ENCODE results near the gene RLN3.

DNA sequence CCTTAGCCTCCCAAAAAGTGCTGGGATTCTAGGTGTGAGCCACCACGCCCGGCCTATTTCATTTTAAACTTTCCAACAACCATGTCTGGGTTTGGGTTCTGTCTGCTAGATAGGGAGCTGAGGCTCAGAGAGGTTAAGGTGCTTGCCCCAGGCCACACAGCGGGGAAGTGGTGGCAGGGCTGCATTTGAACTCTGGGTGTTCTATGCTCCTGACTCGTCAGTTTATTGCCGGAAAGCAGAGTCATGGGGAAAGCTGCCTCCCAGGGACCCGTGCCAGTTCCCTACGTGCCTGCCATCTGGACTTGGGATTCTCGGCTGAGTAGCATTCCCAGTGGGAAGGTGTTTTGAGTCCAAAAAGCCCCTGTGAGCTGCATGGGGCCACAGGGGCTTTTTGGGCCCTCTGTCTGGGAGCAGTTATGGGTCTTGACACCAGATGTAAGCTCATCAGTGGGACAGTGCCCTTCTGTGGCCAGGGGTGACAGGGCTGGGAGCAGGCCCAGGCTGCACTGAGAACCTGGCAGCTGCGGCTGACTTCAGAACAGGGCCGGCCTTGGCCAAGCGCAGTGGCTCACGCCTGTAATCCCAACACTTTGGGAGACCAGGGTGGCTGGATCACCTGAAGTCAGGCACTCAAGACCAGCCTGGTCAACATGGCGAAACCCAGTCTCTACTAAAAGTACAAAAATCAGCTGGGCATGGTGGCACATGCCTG, 32.8 kb upstream of the RLN3 start:
- no peak for TF ChIP-seq YY1 (IDR thresholded peaks at IDR 0.05; ENCODE audit: insufficient read depth, insufficient read length)
- no peak for TF ChIP-seq ZNF274 (IDR thresholded peaks at IDR 0.05; ENCODE audit: low read depth, low read length)
